GM12878 (cell line): ENCODE results near the gene TMEM14A. TPM values are rescaled to one million over a fixed set of nuclear protein-coding genes. Genes with fewer than 3 reads are reported as not detected.

Experiments used
- ATAC-seq: fragments of 200-7000 bp; cut with Tn5 transposase; 3 replicates; pipeline ENCODE4 v1.9.1; 2020; ENCODE audit warnings: mild to moderate bottlenecking, moderate library complexity
- BruUV-seq: library from RNA; stranded (reverse); fragments of 400-500 nt; replicated peaks from 2 replicates; lab custom pipeline; 2021; lab: Mats Ljungman, UMichigan
- CTCF ChIA-PET: fragments of 300-600 bp; sonication (Branson Sonifier 250); formaldehyde crosslinking; extraction: SDS; loops from one replicate; lab custom pipeline; 2021; ENCODE audit warnings: inconsistent platforms; lab: Yijun Ruan, JAX
- POLR2A ChIA-PET: fragments of 350-600 bp; formaldehyde crosslinking; extraction: SDS; loops from one replicate; lab custom pipeline; 2021; ENCODE audit warnings: inconsistent platforms; lab: Charles Lee
- RAD21 ChIA-PET: fragments of 300-600 bp; sonication (Branson Sonifier 250); formaldehyde crosslinking; loops from one replicate; lab custom pipeline; 2023; ENCODE audit warnings: antibody characterized with exemption; ENCODE audit not compliant: unreplicated experiment; lab: Charles Lee
- SMC1A ChIA-PET: fragments of 300-600 bp; sonication (Branson Sonifier 250); formaldehyde crosslinking; loops from one replicate; lab custom pipeline; 2023; ENCODE audit not compliant: unreplicated experiment, uncharacterized antibody; lab: Charles Lee
- DNase-seq: peaks from one replicate; pipeline ENCODE4 v3.0.0-alpha.2; 2011; ENCODE audit warnings: low read depth, low spot score
- FAIRE-seq: peaks from 3 replicates; lab custom pipeline; 2011; peaks lifted over from hg19 to GRCh38; lab: Jason Lieb, UNC
- H2AFZ ChIP-seq: 2 replicates; pipeline ENCODE4 v1.6.0; 2011; ENCODE audit warnings: low read depth, low read length, control low read depth; ENCODE audit not compliant: control insufficient read depth
- H3K27ac ChIP-seq: 2 replicates; pipeline ENCODE4 v1.5.1; 2011; ENCODE audit warnings: control low read depth; ENCODE audit not compliant: control insufficient read depth, insufficient read depth
- H3K27me3 ChIP-seq, 2 experiments: replicated peaks in 1 of 2; 2 replicates each; pipeline versions ENCODE4 v1.6.0 to v1.6.1; 2011; ENCODE audit warnings: low read length in 1 of 2; ENCODE audit not compliant: control insufficient read depth in 2 of 2, insufficient read depth in 2 of 2
- H3K36me3 ChIP-seq, 2 experiments: 2 replicates each; pipeline ENCODE4 v1.5.1; 2011; ENCODE audit warnings: low read length in 1 of 2; ENCODE audit not compliant: control insufficient read depth in 2 of 2, insufficient read depth in 2 of 2
- H3K4me1 ChIP-seq: 2 replicates; pipeline ENCODE4 v1.6.1; 2011; ENCODE audit warnings: mild to moderate bottlenecking, low read length, moderate library complexity, mixed read lengths; ENCODE audit not compliant: control insufficient read depth, insufficient read depth
- H3K4me2 ChIP-seq: 2 replicates; pipeline ENCODE4 v1.6.0; 2011; ENCODE audit warnings: control low read depth; ENCODE audit not compliant: control insufficient read depth, insufficient read depth
- H3K4me3 ChIP-seq: fragments of 200-600 bp; sonication (generic); 2 replicates; pipeline ENCODE4 v1.5.1; 2016
- H3K79me2 ChIP-seq: 2 replicates; pipeline ENCODE4 v1.6.0; 2011; ENCODE audit warnings: low read length; ENCODE audit not compliant: control insufficient read depth, insufficient read depth
- H3K9ac ChIP-seq: 2 replicates; pipeline ENCODE4 v1.8.0; 2011; ENCODE audit warnings: low read length, control low read depth, mixed read lengths; ENCODE audit not compliant: control insufficient read depth, insufficient read depth
- H3K9me3 ChIP-seq: replicated peaks from 3 replicates; pipeline ENCODE4 v1.5.1; 2011; ENCODE audit warnings: mild to moderate bottlenecking, low read length; ENCODE audit not compliant: control insufficient read depth, insufficient read depth
- H4K20me1 ChIP-seq: 2 replicates; pipeline ENCODE4 v1.6.0; 2011; ENCODE audit not compliant: control insufficient read depth, insufficient read depth
- ATF7 ChIP-seq: fragments of 450-650 bp; IDR thresholded peaks from 2 replicates; pipeline ENCODE4 v1.6.1; 2016; ENCODE audit warnings: low read depth, mild to moderate bottlenecking
- IKZF2 ChIP-seq, 2 experiments: fragments of 450-650 bp; IDR thresholded peaks; 2 replicates each; pipeline ENCODE4 v1.6.1; 2017; ENCODE audit warnings: mild to moderate bottlenecking in 2 of 2, moderate library complexity in 2 of 2
- KAT2A ChIP-seq: conservative IDR thresholded peaks from 2 replicates; pipeline ENCODE4 v1.6.1; 2011; ENCODE audit warnings: low read depth, low read length; ENCODE audit not compliant: control insufficient read depth
- NFXL1 ChIP-seq: fragments of 450-650 bp; IDR thresholded peaks from 2 replicates; pipeline ENCODE4 v1.6.1; 2017; ENCODE audit warnings: antibody characterized with exemption, mild to moderate bottlenecking, borderline replicate concordance
- SMAD1 ChIP-seq: fragments of 450-650 bp; IDR thresholded peaks from 2 replicates; pipeline ENCODE4 v1.6.1; 2018; ENCODE audit warnings: mild to moderate bottlenecking, low read depth; ENCODE audit not compliant: partially characterized antibody
- SP1 ChIP-seq: IDR thresholded peaks from one replicate; pipeline ENCODE4 v1.6.1; 2011; ENCODE audit warnings: low read depth, low read length
- TBL1XR1 ChIP-seq: IDR thresholded peaks from 2 replicates; pipeline ENCODE4 v1.6.1; 2012; ENCODE audit warnings: low read depth, low read length, improper control_type of control experiment
- YBX1 ChIP-seq: fragments of 450-650 bp; IDR thresholded peaks from 2 replicates; pipeline ENCODE4 v1.6.1; 2016; ENCODE audit warnings: antibody characterized with exemption
- ZNF384 ChIP-seq: IDR thresholded peaks from 2 replicates; pipeline ENCODE4 v1.6.1; 2012; ENCODE audit warnings: low read depth, mild to moderate bottlenecking, low read length, improper control_type of control experiment, borderline replicate concordance
- WGBS: methylation state at CpG from one replicate; pipeline ENCODE4 v1.1.6; 2016; ENCODE audit warnings: low lambda C conversion rate; ENCODE audit not compliant: insufficient replicate concordance, insufficient coverage; ENCODE audit errors: missing lambda C conversion rate; 5-methylcytosine and 5-hydroxymethylcytosine counted together
- in situ Hi-C: fragments of 300-500 bp; cut with MboI; formaldehyde crosslinking; loops from 9 replicates; pipeline ENCODE4 v1.14.3; 2018; ENCODE audit warnings: mixed read lengths
- intact Hi-C: fragments of 100-400 bp; cut with micrococcal nuclease; formaldehyde crosslinking; loops from one replicate; pipeline ENCODE4 v1.14.2; 2022; ENCODE audit not compliant: unreplicated experiment
- polyA plus RNA-seq, 11 experiments: library from polyadenylated mRNA; depleted of rRNA in 4 of 11; unstranded in 6 of 11; stranded (reverse) in 5 of 11; fragments of >200 nt; fragmentation: Nextera tagmentation in 4 of 11; fragmentation: Illumina TruSeq in 1 of 11; extraction: Ambion mirVana in 4 of 11; extraction: Trizol in 1 of 11; gene quantifications; 1 replicate in 1 of 11; 2 replicates in 10 of 11; pipeline versions ENCODE4 v1.2.1 to v1.2.3, GENCODE V29; 2011 to 2016; ENCODE audit warnings: inconsistent platforms in 2 of 11, missing spikeins in 2 of 11, low read depth in 1 of 11
- total RNA-seq, 4 experiments: library from RNA; depleted of rRNA in 3 of 4; stranded (reverse); fragments of >200 nt in 3 of 4; fragmentation: Illumina TruSeq in 1 of 4; extraction: Trizol in 1 of 4; gene quantifications; 2 replicates each; pipeline versions ENCODE4 v1.2.1 to v1.2.3, GENCODE V29; 2013 to 2021
- TF ChIP-seq, protein P1 (sequence below): fragments of 450-650 bp; IDR thresholded peaks from 2 replicates; pipeline ENCODE4 v1.6.1; 2017; ENCODE audit warnings: low read depth, mild to moderate bottlenecking, moderate library complexity
- TF ChIP-seq, protein P2 (sequence below): fragments of 450-650 bp; IDR thresholded peaks from 2 replicates; pipeline ENCODE4 v1.6.1; 2018; ENCODE audit warnings: mild to moderate bottlenecking, low read depth, moderate library complexity; ENCODE audit not compliant: partially characterized antibody

Gene TMEM14A
- total and polyA plus RNA-seq, 10 of the 15 experiments (the other 5 are each of a cell fraction or from before 2014, with no cell fraction given), result 15.6 to 143 (median 33.1) TPM

- H3K9ac ChIP-seq, result peak overlapping the region; percentile 75
- H3K36me3 ChIP-seq, result no peaks in the 10 kb centered on the region
- SMC1A ChIA-PET, result interaction anchor here (0.8 to 4.3 kb wide), 14 partner anchors 8 to 378 kb away, joined by 3 to 115 read pairs (median 8); partner anchors contain the start of genes EFHC1 and MCM3
- no peaks in the 10 kb centered on the region for H3K9me3 ChIP-seq
- intact Hi-C loops, result loop anchor here (1.0 to 5.0 kb wide), 8 partner anchors 67 to 502 kb away; partner anchors contain the start of genes EFHC1 and MCM3
- POLR2A ChIA-PET, result interaction anchor here (0.6 to 2.5 kb wide), 5 partner anchors 12 to 377 kb away, joined by 3 to 17 read pairs (median 8); no protein-coding TSS in a partner anchor
- H3K4me1 ChIP-seq, result peaks cover 24% of the 10 kb centered on the region
- no peak for ATAC-seq
- H2AFZ ChIP-seq, result peak overlapping the region; percentile 91
- 1% methylated on average over 11 of the region's 11 CpGs for WGBS
- no peaks in the 10 kb centered on the region for H3K27me3 ChIP-seq
- no peak for DNase-seq
- peak overlapping the region; percentile 86 for H3K4me2 ChIP-seq
- TF ChIP-seq SP1, result no peak
- TF ChIP-seq YBX1, result 0 out of 2 replicates have a peak, but pooled peaks have one; percentile 37
- TF ChIP-seq KAT2A, result no peak
- TF ChIP-seq TBL1XR1, result no peak
- TF ChIP-seq, protein P1, sequence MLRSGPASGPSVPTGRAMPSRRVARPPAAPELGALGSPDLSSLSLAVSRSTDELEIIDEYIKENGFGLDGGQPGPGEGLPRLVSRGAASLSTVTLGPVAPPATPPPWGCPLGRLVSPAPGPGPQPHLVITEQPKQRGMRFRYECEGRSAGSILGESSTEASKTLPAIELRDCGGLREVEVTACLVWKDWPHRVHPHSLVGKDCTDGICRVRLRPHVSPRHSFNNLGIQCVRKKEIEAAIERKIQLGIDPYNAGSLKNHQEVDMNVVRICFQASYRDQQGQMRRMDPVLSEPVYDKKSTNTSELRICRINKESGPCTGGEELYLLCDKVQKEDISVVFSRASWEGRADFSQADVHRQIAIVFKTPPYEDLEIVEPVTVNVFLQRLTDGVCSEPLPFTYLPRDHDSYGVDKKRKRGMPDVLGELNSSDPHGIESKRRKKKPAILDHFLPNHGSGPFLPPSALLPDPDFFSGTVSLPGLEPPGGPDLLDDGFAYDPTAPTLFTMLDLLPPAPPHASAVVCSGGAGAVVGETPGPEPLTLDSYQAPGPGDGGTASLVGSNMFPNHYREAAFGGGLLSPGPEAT, result no peak
- 0 out of 2 replicates have a peak, but pooled peaks have one; percentile 13 for TF ChIP-seq ZNF384
- TF ChIP-seq ATF7, result no peak
- TF ChIP-seq, protein P2, sequence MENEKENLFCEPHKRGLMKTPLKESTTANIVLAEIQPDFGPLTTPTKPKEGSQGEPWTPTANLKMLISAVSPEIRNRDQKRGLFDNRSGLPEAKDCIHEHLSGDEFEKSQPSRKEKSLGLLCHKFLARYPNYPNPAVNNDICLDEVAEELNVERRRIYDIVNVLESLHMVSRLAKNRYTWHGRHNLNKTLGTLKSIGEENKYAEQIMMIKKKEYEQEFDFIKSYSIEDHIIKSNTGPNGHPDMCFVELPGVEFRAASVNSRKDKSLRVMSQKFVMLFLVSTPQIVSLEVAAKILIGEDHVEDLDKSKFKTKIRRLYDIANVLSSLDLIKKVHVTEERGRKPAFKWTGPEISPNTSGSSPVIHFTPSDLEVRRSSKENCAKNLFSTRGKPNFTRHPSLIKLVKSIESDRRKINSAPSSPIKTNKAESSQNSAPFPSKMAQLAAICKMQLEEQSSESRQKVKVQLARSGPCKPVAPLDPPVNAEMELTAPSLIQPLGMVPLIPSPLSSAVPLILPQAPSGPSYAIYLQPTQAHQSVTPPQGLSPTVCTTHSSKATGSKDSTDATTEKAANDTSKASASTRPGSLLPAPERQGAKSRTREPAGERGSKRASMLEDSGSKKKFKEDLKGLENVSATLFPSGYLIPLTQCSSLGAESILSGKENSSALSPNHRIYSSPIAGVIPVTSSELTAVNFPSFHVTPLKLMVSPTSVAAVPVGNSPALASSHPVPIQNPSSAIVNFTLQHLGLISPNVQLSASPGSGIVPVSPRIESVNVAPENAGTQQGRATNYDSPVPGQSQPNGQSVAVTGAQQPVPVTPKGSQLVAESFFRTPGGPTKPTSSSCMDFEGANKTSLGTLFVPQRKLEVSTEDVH, result peak; percentile 21
- TF ChIP-seq NFXL1, result no peak
- TF ChIP-seq SMAD1, result no peak
- TF ChIP-seq IKZF2 (IDR thresholded peaks at IDR 0.05), result 0 out of 4 replicates have a peak, but pooled peaks of 1 of the 2 experiments have one; percentile 2
- TF ChIP-seq, all 136 proteins: peak for 4
- Histone ChIP-seq H3K4me3 (peak overlapping the region; percentile 73), H3K27ac (peak overlapping the region; percentile 29), H4K20me1 (no peaks in the 10 kb centered on the region), H3K79me2 (peaks cover 10% of the 10 kb centered on the region)
- in situ Hi-C loops, result loop anchor here (5.0 to 10.0 kb wide), 4 partner anchors 172 to 499 kb away; no protein-coding TSS in a partner anchor
- no peak for FAIRE-seq
- no TSS peak for BruUV-seq
- ChIA-PET CTCF (interaction anchor here (1.0 to 4.3 kb wide), 15 partner anchors 13 to 378 kb away, joined by 3 to 137 read pairs (median 14); partner anchors contain the start of genes EFHC1, MCM3 and TRAM2), RAD21 (interaction anchor here (0.8 to 4.3 kb wide), 11 partner anchors 13 to 384 kb away, joined by 3 to 76 read pairs (median 4); partner anchors contain the start of genes EFHC1 and MCM3)
Observed at GRCh38 chr6:52663936-52664185, 7.1 kb upstream of the TMEM14A start.
